Retinal pigment epithelial cell (primary cell): ENCODE data around the gene ATP8B4.

Source experiments
- DNase-seq: peaks from one replicate; pipeline ENCODE4 v3.0.0-alpha.2; 2010; ENCODE audit warnings: low read depth
- H3K4me3 ChIP-seq: 2 replicates; pipeline ENCODE4 v1.5.1; 2011; ENCODE audit warnings: mild to moderate bottlenecking, low read length, control low read depth, moderate library complexity
- CTCF ChIP-seq: conservative IDR thresholded peaks from 2 replicates; pipeline ENCODE4 v1.5.1; 2011; ENCODE audit warnings: low read depth, low read length, control low read depth, inconsistent platforms

Gene ATP8B4

GRCh38 chr15:49926740-49927139 lies 192.3 kb downstream of the ATP8B4 start:
- DNase-seq, result no peak
- TF ChIP-seq CTCF, result no peak
- no peak overlapping the region for H3K4me3 ChIP-seq

GRCh38 chr15:49923671-49924070 lies 195.4 kb downstream of the ATP8B4 start:
- DNase-seq, result no peak
- no peak overlapping the region for H3K4me3 ChIP-seq
- TF ChIP-seq CTCF, result no peak

- no peak for DNase-seq
- no peak for TF ChIP-seq CTCF
- H3K4me3 ChIP-seq, result no peak overlapping the region
Observed at GRCh38 chr15:49919034-49919433, 200.0 kb downstream of the ATP8B4 start.

GRCh38 chr15:49918121-49918520 lies 200.9 kb downstream of the ATP8B4 start:
- H3K4me3 ChIP-seq, result no peak overlapping the region
- TF ChIP-seq CTCF, result no peak
- peak; percentile 21 for DNase-seq

- TF ChIP-seq CTCF, result no peak
- no peak overlapping the region for H3K4me3 ChIP-seq
- no peak for DNase-seq
Observed at GRCh38 chr15:49916998-49917397, 202.0 kb downstream of the ATP8B4 start.

- H3K4me3 ChIP-seq, result no peak overlapping the region
- no peak for DNase-seq
- TF ChIP-seq CTCF, result no peak
Observed at GRCh38 chr15:49915822-49916221, 203.2 kb downstream of the ATP8B4 start.

GRCh38 chr15:49908933-49909295 lies 210.1 kb downstream of the ATP8B4 start:
- no peak for DNase-seq
- no peak for TF ChIP-seq CTCF

More at GRCh38 chr15:49908933-49909295, 210.1 kb downstream of the ATP8B4 start:
- no peak overlapping the region for H3K4me3 ChIP-seq
